ENCODE measurements around the gene LTN1. TPM values are rescaled to one million over a fixed set of nuclear protein-coding genes. Genes with fewer than 3 reads are reported as not detected.

Gene LTN1
- total RNA-seq, 2 donors from 2014 or later, result 25.9 to 28.2 TPM

DNA sequence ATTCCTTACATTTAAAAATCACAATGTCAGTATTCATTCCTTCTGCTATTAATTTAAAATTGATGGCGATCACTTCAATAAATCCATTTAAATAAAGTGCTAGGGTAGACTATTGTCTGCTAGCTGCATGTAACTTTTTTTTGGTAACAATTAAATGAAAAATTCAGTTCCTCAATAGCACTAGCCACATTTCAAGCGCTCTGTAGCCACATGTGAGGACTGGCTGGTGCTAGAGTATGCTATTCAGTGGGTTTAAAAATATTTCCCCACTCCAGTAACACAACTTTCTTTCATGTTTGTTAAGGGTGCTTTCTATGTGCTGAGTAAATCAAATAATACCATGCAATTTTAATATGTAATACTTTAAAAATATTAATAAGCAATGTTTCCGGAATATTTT lies 108.2 kb downstream of the LTN1 start:
- Mint-ChIP-seq H3K4me1 (ENCODE audit: low read depth) (peaks cover 21% of the 10 kb centered on the region), H3K9me3 (no peaks in the 10 kb centered on the region), H3K36me3 (ENCODE audit: insufficient read depth in 2 of 2) (peaks cover 2 to 8% of the 10 kb centered on the region in 2 donors), H3K4me3 (peak overlapping the region; percentile 84 to 94), H3K27ac (peak overlapping the region; percentile 97), H3K27me3 (ENCODE audit: low read depth) (no peaks in the 10 kb centered on the region)
- no peak for ATAC-seq (replicated peaks in 1 of 2)
- DNase-seq, result no peak

DNA sequence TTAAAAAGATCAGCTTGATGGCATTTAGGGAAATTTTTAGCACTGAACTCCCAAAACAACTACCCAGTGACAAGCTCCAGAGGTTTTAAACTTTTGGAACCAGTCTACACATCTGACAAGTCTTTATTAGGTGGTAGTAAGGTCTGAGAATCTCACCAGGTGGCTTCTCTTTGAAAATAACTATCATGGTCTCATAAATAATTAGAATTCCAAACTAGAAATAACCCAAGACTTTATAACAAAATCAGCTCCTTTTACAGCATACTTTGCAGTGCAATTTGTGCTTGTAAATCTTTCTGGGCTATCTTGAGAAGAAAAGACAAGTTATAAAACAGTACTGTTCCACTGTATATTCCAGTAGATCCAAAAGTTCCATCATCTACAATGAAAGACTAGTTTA lies 108.7 kb downstream of the LTN1 start:
- Mint-ChIP-seq H3K27me3 (ENCODE audit: low read depth) (no peaks in the 10 kb centered on the region), H3K27ac (peak overlapping the region; percentile 97), H3K36me3 (ENCODE audit: insufficient read depth in 2 of 2) (peaks cover 2 to 8% of the 10 kb centered on the region in 2 donors), H3K4me3 (peak overlapping the region; percentile 84 to 94), H3K9me3 (no peaks in the 10 kb centered on the region), H3K4me1 (ENCODE audit: low read depth) (peaks cover 21% of the 10 kb centered on the region)
- ATAC-seq (replicated peaks in 1 of 2), result no peak
- no peak for DNase-seq

DNA sequence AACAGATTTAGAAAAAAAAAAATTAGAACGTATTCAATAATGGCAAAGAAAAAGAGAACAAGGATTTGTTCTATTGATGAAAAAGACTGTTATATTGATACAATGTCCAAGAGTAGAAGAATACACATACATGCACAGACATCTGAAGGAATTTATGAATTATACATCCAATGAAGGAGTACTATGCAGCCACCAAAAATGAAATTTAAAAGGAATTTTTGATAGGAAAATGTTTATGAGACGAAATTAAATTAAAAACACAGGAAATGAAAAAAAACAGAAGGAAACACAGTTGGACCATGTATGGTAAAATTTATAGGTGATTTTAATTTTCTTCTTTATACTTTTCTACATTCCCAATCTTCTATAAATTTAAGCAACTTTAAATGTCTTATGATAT lies 110.3 kb downstream of the LTN1 start:
- H3K27ac Mint-ChIP-seq, result peak overlapping the region; percentile 50
- no peak for ATAC-seq (replicated peaks in 1 of 2)

More for the DNA sequence above, 110.3 kb downstream of the LTN1 start:
- Mint-ChIP-seq H3K4me1 (ENCODE audit: low read depth) (peaks cover 21% of the 10 kb centered on the region), H3K36me3 (ENCODE audit: insufficient read depth in 2 of 2) (peaks cover 2 to 8% of the 10 kb centered on the region in 2 donors), H3K9me3 (no peaks in the 10 kb centered on the region), H3K4me3 (no peak overlapping the region), H3K27me3 (ENCODE audit: low read depth) (no peaks in the 10 kb centered on the region)
- no peak for DNase-seq

Other genes with a start within 250 kb of the LTN1 start
- 10 to 100 TPM; 17.9 to 18.5 TPM for gene RWDD2B, start 26.5 kb upstream of the LTN1 start, total RNA-seq
- 10 to 100 TPM; 46.4 to 47.0 TPM for gene USP16, start 31.8 kb upstream of the LTN1 start, total RNA-seq
- gene CCT8, start 80.8 kb upstream of the LTN1 start, total RNA-seq, result 100 to 1,000 TPM; 285 to 355 TPM
- 10 to 100 TPM in 1 of 2 donors, 1 to 10 TPM in 1; 9.6 to 10.3 TPM for gene MAP3K7CL, start 137.8 kb upstream of the LTN1 start, total RNA-seq